SK-MEL-5 (cell line): ENCODE results near the gene WDR62. TPM values are rescaled to one million over a fixed set of nuclear protein-coding genes. Genes with fewer than 3 reads are reported as not detected.
"Not testable (repeated sequence)": the region's sequence is repeated elsewhere in the genome, so short reads cannot be mapped to it uniquely, and the experiment has no call there.

Source experiments
- DNase-seq: peaks from one replicate; pipeline ENCODE4 v3.0.0-alpha.2; 2016; ENCODE audit warnings: low read depth, low spot score
- in situ Hi-C: cut with HindIII; loops from 2 replicates; pipeline ENCODE4 v1.10.0; 2016; ENCODE audit warnings: low sequenced_read_pairs, high pct_unique_total_duplicates, low pct_unique_long_range_greater_than_20kb
- total RNA-seq: library from RNA; depleted of rRNA; stranded (reverse); fragments of >200 nt; shearing (Covaris generic); gene quantifications from 2 replicates; pipeline ENCODE4 v1.2.3, GENCODE V29; 2014

Gene WDR62
- total RNA-seq, 1 experiment from 2014 or later, result 2.7 TPM

DNA sequence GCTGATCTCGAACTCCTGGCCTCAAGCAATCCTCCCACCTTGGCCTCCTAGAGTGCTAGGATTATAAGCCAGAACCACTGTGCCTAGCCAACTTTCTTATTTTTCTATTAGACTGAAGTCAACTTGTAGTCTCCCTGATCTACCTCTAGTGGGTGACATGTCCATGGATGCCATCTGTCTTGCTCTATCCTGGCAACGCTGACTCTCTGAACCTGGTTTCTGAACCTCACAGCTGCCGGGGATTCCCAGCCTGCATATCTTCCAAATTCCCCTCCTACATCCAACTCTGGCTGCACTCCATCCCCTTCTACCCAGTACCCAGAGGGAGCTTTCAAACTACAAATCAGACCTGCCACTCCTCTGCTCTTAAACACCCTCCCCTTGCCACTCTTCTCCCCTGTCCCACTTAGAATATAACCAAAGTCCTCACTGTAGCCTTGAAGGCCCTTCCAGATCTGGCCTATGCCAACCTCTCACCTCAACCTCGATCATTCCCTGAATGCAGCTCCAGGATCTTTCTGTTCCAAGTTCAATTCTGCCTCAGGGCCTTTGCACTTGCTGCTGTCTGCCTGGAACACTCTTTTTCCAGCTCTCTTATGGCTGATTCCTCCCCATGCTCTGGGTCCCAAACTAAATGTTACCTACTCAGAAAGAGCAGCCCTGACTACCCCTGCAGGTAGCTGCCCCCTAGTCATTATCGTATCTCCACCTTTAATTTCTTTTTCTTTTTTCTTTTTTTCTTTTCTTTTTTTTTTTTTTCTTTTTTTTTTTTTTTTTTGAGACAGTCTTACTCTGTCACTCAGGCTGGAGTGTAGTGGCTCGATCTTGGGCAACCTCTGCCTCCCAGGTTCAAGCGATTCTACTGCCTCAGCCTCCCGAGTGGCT, 24.2 kb upstream of the WDR62 start:
- no peak for DNase-seq
- in situ Hi-C loops, result no loop called here

DNA sequence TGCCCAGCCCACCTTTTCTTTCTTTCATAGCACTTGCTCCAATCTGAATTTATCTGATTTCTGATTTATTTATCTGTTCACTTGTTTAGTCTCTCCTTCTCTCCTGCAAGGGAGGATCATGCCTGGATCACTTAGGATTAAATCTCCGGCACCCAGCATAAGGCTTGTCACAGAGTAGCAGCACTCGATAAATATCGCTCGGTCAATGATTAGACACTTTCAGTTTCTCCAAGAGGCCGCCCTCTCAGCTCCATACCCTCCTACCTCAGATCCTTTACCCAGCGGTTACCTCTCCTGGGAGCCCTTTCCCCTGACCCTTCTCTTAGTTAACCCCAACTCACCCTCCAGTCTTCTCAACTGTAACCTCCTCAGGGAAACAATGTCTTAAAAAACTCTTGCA, 23.4 kb upstream of the WDR62 start:
- DNase-seq, result no peak
- in situ Hi-C loops, result no loop called here

- in situ Hi-C loops, result no loop called here
- peak; percentile 55 for DNase-seq
These were observed 22.2 kb upstream of the WDR62 start, which contains the start of gene CLIP3 for GRCh38 chr19:36032251-36033104. CLIP3 (minus strand) TSS chr19:36032873; CDS start chr19:36032357, 516 bp downstream.

- DNase-seq, result no peak
- in situ Hi-C loops, result no loop called here
These were observed 14.2 kb upstream of the WDR62 start for GRCh38 chr19:36040495-36040894.

DNA sequence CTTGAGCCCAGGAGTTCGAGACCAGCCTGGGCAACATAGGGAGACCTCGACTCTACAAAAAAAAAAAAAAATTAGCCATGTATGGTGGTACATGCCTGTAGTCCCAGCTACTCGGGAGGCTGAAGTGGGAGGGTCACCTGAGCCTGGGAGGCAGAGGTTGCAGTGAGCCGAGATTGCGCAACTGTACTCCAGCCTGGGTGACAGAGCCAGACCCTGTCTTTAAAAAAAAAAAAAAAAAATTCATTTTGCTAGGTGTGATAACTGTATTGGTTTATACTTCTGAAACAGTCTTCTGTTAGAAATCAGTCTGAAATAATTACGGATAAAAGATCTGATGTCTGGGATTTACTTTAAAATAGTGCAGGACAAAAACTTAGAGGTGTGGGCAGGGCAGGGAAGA, 13.6 kb upstream of the WDR62 start:
- in situ Hi-C loops, DNase-seq: not testable (repeated sequence)

GRCh38 chr19:36041831-36042230, 12.9 kb upstream of the WDR62 start:
- no peak for DNase-seq
- in situ Hi-C loops, result no loop called here

DNA sequence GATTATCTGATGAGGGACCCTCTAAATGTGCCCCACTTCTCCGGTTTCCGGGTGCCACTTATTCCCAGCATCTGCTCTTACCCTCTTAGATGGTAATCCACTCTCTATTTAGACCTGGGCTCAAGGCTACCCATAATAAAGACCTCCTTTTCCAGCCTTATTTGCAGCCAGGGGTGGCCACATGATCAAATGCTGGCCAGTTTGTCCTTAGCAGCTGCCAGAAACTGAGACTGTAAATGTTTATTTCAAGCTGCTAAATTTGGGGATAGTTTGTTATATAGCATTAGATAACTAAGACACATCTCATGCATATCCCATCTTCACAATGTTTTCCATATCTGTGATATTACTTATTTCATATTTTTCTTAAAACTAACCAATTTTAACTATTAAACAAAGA, 10.7 kb upstream of the WDR62 start:
- in situ Hi-C loops, result no loop called here
- DNase-seq, result no peak

DNA sequence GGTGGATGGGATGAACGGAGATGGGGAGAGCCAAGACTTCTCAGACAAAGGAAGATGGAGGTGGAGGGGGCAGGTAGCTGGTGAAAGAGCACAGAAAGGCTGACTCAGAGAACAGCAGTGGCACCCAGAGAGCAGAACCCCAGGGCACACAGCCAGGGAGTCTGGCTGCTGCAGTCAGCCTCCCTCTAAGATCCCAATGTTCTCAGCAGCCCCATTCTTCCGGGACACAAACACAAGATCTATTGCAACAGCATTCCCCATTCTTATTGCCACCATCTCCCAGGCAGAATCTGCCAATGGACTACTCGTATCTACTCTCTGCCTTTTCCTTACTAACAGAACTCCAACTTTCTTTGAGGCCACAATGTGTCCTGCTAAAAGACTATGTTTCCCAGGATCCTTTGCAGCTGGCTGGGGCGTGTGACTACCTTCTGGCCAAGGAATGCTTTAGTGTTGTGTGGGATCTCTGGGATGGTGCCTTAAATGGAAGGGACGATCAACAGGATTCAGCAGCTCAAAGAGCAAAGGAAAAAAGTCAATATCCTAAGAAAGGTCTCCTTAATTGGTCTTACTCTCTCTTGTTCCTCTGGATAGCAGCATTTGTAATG, 8.2 kb upstream of the WDR62 start:
- in situ Hi-C loops, result no loop called here
- no peak for DNase-seq

DNA sequence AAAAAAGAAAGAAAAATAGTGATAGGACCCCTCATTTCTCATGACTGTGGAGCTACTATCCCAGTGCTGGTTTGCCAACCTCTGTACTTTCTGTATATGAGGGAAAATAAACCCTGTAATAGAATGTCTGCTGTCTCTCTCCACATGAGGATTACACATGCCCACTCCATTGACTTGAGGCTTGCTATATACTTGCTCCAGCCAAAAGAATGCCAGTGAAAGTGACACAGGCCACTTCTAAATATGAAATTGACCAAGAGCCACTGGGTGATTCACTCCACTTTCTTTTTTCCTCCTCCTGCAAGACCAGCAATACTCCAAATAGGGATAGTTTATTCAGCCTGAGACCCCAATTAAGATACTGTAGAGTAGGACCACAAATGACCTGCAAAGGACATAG, 6.9 kb upstream of the WDR62 start:
- in situ Hi-C loops, result no loop called here
- DNase-seq, result no peak

DNA sequence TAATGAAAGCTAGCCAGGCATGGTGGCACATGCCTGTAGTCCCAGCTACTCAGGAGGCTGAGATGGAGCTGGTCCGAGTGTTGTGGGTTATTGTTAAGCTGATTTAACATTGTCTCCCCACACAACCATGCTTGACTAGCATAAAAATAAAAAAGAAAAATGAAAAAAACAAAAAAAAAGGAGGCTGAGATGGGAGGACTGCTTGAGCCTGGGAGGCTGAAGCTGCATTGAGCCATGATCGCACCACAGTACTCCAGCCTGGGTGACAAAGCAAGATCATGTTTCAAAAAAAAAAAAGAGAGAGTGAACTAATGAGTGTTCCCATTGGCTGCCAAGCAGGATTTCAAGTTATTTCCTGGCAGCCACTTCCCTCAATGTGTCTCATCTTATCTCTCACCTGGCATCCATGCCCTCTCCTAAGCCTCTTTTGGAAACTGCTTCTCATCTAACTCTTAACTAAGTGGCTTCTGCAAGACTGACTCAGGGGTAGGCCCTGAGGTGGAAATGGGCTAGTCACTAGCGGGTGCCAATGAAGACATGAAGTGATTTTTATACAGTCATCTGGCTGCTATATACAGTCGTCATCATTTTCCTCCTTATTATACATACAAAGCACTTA, 5.5 kb upstream of the WDR62 start:
- no peak for DNase-seq
- in situ Hi-C loops, result no loop called here

GRCh38 chr19:36051236-36051635, 3.5 kb upstream of the WDR62 start:
- DNase-seq, result peak; percentile 22
- in situ Hi-C loops, result no loop called here

DNA sequence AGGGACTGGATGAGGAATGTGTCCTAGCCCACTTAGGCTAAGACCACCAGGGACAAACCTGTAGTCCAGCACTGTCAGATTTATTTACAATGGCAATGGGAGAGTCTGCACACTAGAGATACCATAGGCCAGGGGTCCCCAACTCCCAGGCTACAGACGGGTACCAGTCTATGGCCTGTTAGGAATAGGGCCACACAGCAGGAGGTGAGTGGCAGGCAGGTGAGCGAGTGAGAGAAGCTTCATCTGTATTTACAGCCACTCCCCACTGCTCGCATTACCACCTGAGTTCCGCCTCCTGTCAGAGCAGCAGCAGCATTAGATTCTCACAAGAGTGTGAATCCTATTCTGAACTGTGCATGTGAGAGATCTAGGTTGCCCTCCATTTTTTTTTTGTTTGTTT, 3.1 kb upstream of the WDR62 start:
- in situ Hi-C loops, result no loop called here
- DNase-seq, result no peak

- peak; percentile 98 for DNase-seq
- in situ Hi-C loops, result no loop called here
These were observed 471 bp upstream of the WDR62 start, which contains the start of gene THAP8 for GRCh38 chr19:36054119-36054732. THAP8 (minus strand) TSS chr19:36054285; CDS start chr19:36054217, 68 bp downstream.

DNA sequence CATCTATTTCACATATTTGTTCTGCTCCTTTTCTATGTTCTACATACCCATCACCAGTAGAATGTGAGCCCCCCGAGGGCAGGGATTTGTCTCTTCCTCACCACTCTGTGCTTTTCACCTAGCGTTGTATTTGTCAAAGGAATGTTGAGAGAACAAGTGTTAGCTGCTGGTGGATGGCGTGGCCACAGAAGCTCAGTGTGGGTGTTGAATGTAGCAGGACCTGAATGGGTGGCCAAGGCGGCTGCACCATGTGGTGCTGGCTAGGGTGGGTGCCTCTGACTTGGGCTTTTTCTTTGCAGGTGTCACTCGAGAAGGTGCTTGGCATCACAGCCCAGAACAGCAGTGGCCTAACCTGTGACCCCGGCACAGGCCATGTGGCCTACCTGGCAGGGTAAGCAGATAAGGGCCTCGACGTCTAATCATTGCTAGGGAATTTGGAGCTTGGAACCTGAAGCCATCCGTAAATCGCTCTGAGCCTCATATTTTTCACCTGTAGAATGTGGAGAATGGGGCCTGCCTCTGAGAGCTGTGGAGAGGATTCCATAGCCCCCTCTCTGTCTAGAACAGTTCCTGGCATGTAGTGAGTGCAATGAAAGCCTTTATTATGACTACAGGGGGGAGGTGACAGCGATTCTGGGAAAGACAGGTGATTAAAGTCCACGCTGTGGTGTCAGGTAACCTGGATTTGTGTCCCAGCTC, 3.9 kb downstream of the WDR62 start:
- in situ Hi-C loops, result no loop called here
- no peak for DNase-seq

- in situ Hi-C loops, result no loop called here
These were observed 4.6 kb downstream of the WDR62 start for GRCh38 chr19:36059180-36059910.

GRCh38 chr19:36060430-36060829, 5.7 kb downstream of the WDR62 start:
- DNase-seq, result peak; percentile 65
- in situ Hi-C loops, result no loop called here

More at GRCh38 chr19:36059180-36059910, 4.6 kb downstream of the WDR62 start:
- no peak for DNase-seq
